ENCODE measurements around the gene TTC7B.

The TTC7B gene

GRCh38 chr14:90523961-90524875 is 292.0 kb downstream of the TTC7B start:
- no peaks in the 10 kb centered on the region for H3K27me3 ChIP-seq (ENCODE audit: insufficient read depth, poor library complexity, severe bottlenecking)
- no peak overlapping the region for H3K27ac ChIP-seq (replicated peaks)
- H3K4me3 ChIP-seq (replicated peaks; ENCODE audit: insufficient read depth, low read length) = no peak overlapping the region
- TF ChIP-seq SPI1 (IDR thresholded peaks at IDR 0.05; ENCODE audit: borderline replicate concordance, low read depth) (no peak), REST (IDR thresholded peaks at IDR 0.05; ENCODE audit: insufficient replicate concordance, low read depth) (no peak), CTCF (IDR thresholded peaks at IDR 0.05; ENCODE audit: insufficient read depth, low read length) (no peak), GABPA (IDR thresholded peaks at IDR 0.05; ENCODE audit: low read depth) (no peak), POLR2AphosphoS5 (IDR thresholded peaks at IDR 0.05; ENCODE audit: low read depth) (no peak)
- no peak for DNase-seq (ENCODE audit: low read depth in 1 of 2, low spot score in 1 of 2)

- Histone ChIP-seq H3K27ac (replicated peaks) (no peak overlapping the region), H3K27me3 (ENCODE audit: insufficient read depth, poor library complexity, severe bottlenecking) (no peaks in the 10 kb centered on the region), H3K4me3 (replicated peaks; ENCODE audit: insufficient read depth, low read length) (no peak overlapping the region)
- TF ChIP-seq REST (IDR thresholded peaks at IDR 0.05; ENCODE audit: insufficient replicate concordance, low read depth) (no peak), GABPA (IDR thresholded peaks at IDR 0.05; ENCODE audit: low read depth) (no peak), POLR2AphosphoS5 (IDR thresholded peaks at IDR 0.05; ENCODE audit: low read depth) (no peak), SPI1 (IDR thresholded peaks at IDR 0.05; ENCODE audit: borderline replicate concordance, low read depth) (no peak), CTCF (IDR thresholded peaks at IDR 0.05; ENCODE audit: insufficient read depth, low read length) (no peak)
- no peak for DNase-seq (ENCODE audit: low read depth in 1 of 2, low spot score in 1 of 2)
Measured at GRCh38 chr14:90523544-90523943, 292.7 kb downstream of the TTC7B start.

- H3K4me3 ChIP-seq (replicated peaks; ENCODE audit: insufficient read depth, low read length) = no peak overlapping the region
- H3K27me3 ChIP-seq (ENCODE audit: insufficient read depth, poor library complexity, severe bottlenecking) = no peaks in the 10 kb centered on the region
- TF ChIP-seq REST (IDR thresholded peaks at IDR 0.05; ENCODE audit: insufficient replicate concordance, low read depth) (no peak), POLR2AphosphoS5 (IDR thresholded peaks at IDR 0.05; ENCODE audit: low read depth) (no peak)
Measured at GRCh38 chr14:90522571-90523191, 293.5 kb downstream of the TTC7B start.

More at GRCh38 chr14:90522571-90523191, 293.5 kb downstream of the TTC7B start:
- no peak overlapping the region for H3K27ac ChIP-seq (replicated peaks)
- no peak for DNase-seq (ENCODE audit: low read depth in 1 of 2, low spot score in 1 of 2)

Measured in HL-60 (cell line).